K562 (cell line): Measurements from ENCODE around the gene CUEDC2. TPM values are rescaled to one million over a fixed set of nuclear protein-coding genes. Genes with fewer than 3 reads are reported as not detected.

Experiments
- ADNP ChIP-seq: fragments of 200-800 bp; sonication (Bioruptor generic); IDR thresholded peaks from 2 replicates; pipeline ENCODE4 v1.6.1; 2016; ENCODE audit warnings: missing genetic modification characterization, missing compliant biosample characterization
- CEBPB ChIP-seq: fragments of 450-650 bp; IDR thresholded peaks from 2 replicates; pipeline ENCODE4 v1.6.1; 2016; ENCODE audit warnings: missing genetic modification characterization, missing compliant biosample characterization
- GTF2F1 ChIP-seq: IDR thresholded peaks from 2 replicates; pipeline ENCODE4 v1.6.1; 2011; ENCODE audit warnings: low read depth, low read length, improper control_type of control experiment
- HDAC6 ChIP-seq: IDR thresholded peaks from 2 replicates; pipeline ENCODE4 v1.6.1; 2012; ENCODE audit warnings: low read depth, mild to moderate bottlenecking, control low read depth, inconsistent platforms, low read length, moderate library complexity
- HLTF ChIP-seq: fragments of 450-650 bp; IDR thresholded peaks from 2 replicates; pipeline ENCODE4 v1.6.1; 2016
- HOXB6 ChIP-seq: fragments of 250-450 bp; sonication (Bioruptor Pico); IDR thresholded peaks from 2 replicates; pipeline ENCODE4 v1.5.1; 2022; ENCODE audit warnings: mild to moderate bottlenecking, borderline replicate concordance
- NONO ChIP-seq, 2 experiments: fragments of 200-400 bp in 1 of 2; fragments of 450-650 bp in 1 of 2; formaldehyde crosslinking in 1 of 2; IDR thresholded peaks; 2 replicates each; pipeline ENCODE4 v1.6.1; 2017; ENCODE audit warnings: low read depth in 2 of 2, mild to moderate bottlenecking in 2 of 2, moderate library complexity in 2 of 2, low read length in 1 of 2
- NR2C1 ChIP-seq, 2 experiments: fragments of 450-650 bp; IDR thresholded peaks; 2 replicates each; pipeline ENCODE4 v1.6.1; 2017; ENCODE audit warnings: mild to moderate bottlenecking in 2 of 2, antibody characterized with exemption in 1 of 2, inconsistent platforms in 1 of 2, missing compliant biosample characterization in 1 of 2, missing genetic modification characterization in 1 of 2
- NR3C1 ChIP-seq: sonication (generic); formaldehyde crosslinking; IDR thresholded peaks from 2 replicates; pipeline ENCODE4 v1.8.1; 2022; ENCODE audit warnings: missing genetic modification reagents
- PHF8 ChIP-seq: fragments of 200-600 bp; sonication (generic); IDR thresholded peaks from 2 replicates; pipeline ENCODE4 v1.6.1; 2012; ENCODE audit warnings: mixed run types, mild to moderate bottlenecking, inconsistent platforms, low read length, moderate library complexity, borderline replicate concordance
- PPARD ChIP-seq: fragments of 250-450 bp; sonication (Bioruptor Pico); IDR thresholded peaks from 2 replicates; pipeline ENCODE4 v1.8.0; 2022; ENCODE audit warnings: inconsistent platforms, mild to moderate bottlenecking, moderate library complexity
- SIN3B ChIP-seq: fragments of 450-650 bp; IDR thresholded peaks from 2 replicates; pipeline ENCODE4 v1.6.1; 2017; ENCODE audit warnings: low read depth, mild to moderate bottlenecking, moderate library complexity
- TCF7L2 ChIP-seq: fragments of 150-350 bp; IDR thresholded peaks from 2 replicates; pipeline ENCODE4 v1.6.1; 2016; ENCODE audit warnings: low read depth, mild to moderate bottlenecking, low read length, moderate library complexity
- ZBTB17 ChIP-seq: fragments of 450-650 bp; formaldehyde crosslinking; IDR thresholded peaks from 2 replicates; pipeline ENCODE4 v1.4.0; 2020; ENCODE audit warnings: mild to moderate bottlenecking
- ZKSCAN8 ChIP-seq: fragments of 200-800 bp; sonication (Bioruptor generic); IDR thresholded peaks from 2 replicates; pipeline ENCODE4 v1.6.1; 2016; ENCODE audit warnings: missing genetic modification characterization, missing compliant biosample characterization
- ZNF134 ChIP-seq: fragments of 250-450 bp; sonication (Bioruptor Pico); conservative IDR thresholded peaks from 2 replicates; pipeline ENCODE4 v1.4.0; 2020
- ZNF324 ChIP-seq: fragments of 250-450 bp; sonication (Bioruptor Pico); IDR thresholded peaks from 2 replicates; pipeline ENCODE4 v1.4.0; 2020; ENCODE audit warnings: mild to moderate bottlenecking
- ZNF431 ChIP-seq: sonication (generic); formaldehyde crosslinking; IDR thresholded peaks from 2 replicates; pipeline ENCODE4 v1.8.0; 2022; ENCODE audit warnings: mild to moderate bottlenecking, missing genetic modification reagents
- ZSCAN29 ChIP-seq: fragments of 450-650 bp; IDR thresholded peaks from 2 replicates; pipeline ENCODE4 v1.6.1; 2017
- polyA plus RNA-seq, 8 experiments: library from polyadenylated mRNA; depleted of rRNA in 4 of 8; stranded (reverse) in 5 of 8; unstranded in 3 of 8; fragments of >200 nt; fragmentation: Nextera tagmentation in 2 of 8; fragmentation: Illumina TruSeq in 1 of 8; extraction: Ambion mirVana in 2 of 8; extraction: Trizol in 1 of 8; gene quantifications; 2 replicates each; pipeline versions ENCODE4 v1.2.1 to v1.2.3, GENCODE V29; 2011 to 2014; ENCODE audit warnings: inconsistent platforms in 1 of 8, missing spikeins in 1 of 8
- total RNA-seq, 7 experiments: library from RNA; depleted of rRNA in 6 of 7; stranded (reverse); fragments of >200 nt in 6 of 7; fragmentation: Illumina TruSeq in 2 of 7; extraction: Trizol in 2 of 7; gene quantifications; 2 replicates each; pipeline versions ENCODE4 v1.2.1 to v1.2.3, GENCODE V29; 2011 to 2021; ENCODE audit warnings: low replicate concordance in 1 of 7
- TF ChIP-seq, protein P1 (sequence below), 3 experiments: IDR thresholded peaks in 2 of 3; conservative IDR thresholded peaks in 1 of 3; 2 replicates each; pipeline ENCODE4 v1.5.1; 2011 to 2012; ENCODE audit warnings: low read length in 3 of 3, mild to moderate bottlenecking in 3 of 3, control low read depth in 2 of 3, improper control_type of control experiment in 1 of 3, inconsistent platforms in 1 of 3, low read depth in 1 of 3, mixed read lengths in 1 of 3, moderate library complexity in 1 of 3; ENCODE audit not compliant: insufficient read depth in 2 of 3
- TF ChIP-seq, protein P2 (sequence below): sonication (generic); formaldehyde crosslinking; IDR thresholded peaks from 2 replicates; pipeline ENCODE4 v1.9.0; 2022; ENCODE audit warnings: mild to moderate bottlenecking, missing genetic modification reagents
- TF ChIP-seq, protein P3 (sequence below): fragments of 250-450 bp; sonication (Bioruptor Pico); IDR thresholded peaks from 2 replicates; pipeline ENCODE4 v1.4.0; 2020; ENCODE audit warnings: mild to moderate bottlenecking, moderate library complexity
- TF ChIP-seq, protein P4 (sequence below): fragments of 450-650 bp; formaldehyde crosslinking; IDR thresholded peaks from 2 replicates; pipeline ENCODE4 v1.4.0; 2020; ENCODE audit warnings: mild to moderate bottlenecking, moderate library complexity

CUEDC2 gene
- total and polyA plus RNA-seq, 9 of the 15 experiments (the other 6 are each of a cell fraction or from before 2014, with no cell fraction given), result 8.5 to 48.9 (median 27.4) TPM

DNA sequence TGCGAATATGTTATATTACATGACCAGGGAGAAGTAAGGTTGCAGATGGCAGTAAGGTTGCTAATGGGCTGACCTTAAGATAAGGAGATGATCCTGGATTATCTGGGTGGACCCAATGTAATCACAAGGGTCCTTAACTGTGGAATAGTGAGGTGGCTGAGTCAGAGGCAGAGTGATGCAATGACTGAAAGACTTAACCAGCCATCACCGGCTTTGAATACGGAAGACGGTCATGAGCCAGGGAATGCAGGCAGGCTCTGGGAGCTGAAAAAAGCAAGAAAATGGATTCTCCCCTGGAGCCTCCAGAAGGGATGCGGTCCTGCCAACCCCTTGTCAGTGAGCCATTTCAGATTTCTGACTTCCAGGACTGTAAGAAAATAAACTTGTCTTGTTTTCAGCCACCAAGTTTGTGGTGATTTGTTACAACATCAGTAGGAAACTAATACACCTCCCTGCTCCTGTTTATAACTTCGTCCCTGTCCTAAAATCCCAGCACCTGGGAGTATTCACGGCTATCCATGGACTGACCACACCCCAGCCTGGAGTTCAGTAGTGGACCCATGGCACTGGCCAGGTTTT, 23.6 kb upstream of the CUEDC2 start (continued):
- TF ChIP-seq, protein P1, sequence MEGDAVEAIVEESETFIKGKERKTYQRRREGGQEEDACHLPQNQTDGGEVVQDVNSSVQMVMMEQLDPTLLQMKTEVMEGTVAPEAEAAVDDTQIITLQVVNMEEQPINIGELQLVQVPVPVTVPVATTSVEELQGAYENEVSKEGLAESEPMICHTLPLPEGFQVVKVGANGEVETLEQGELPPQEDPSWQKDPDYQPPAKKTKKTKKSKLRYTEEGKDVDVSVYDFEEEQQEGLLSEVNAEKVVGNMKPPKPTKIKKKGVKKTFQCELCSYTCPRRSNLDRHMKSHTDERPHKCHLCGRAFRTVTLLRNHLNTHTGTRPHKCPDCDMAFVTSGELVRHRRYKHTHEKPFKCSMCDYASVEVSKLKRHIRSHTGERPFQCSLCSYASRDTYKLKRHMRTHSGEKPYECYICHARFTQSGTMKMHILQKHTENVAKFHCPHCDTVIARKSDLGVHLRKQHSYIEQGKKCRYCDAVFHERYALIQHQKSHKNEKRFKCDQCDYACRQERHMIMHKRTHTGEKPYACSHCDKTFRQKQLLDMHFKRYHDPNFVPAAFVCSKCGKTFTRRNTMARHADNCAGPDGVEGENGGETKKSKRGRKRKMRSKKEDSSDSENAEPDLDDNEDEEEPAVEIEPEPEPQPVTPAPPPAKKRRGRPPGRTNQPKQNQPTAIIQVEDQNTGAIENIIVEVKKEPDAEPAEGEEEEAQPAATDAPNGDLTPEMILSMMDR (IDR thresholded peaks at IDR 0.05 in 2 of 3, conservative IDR thresholded peaks at IDR 0.05 in 1 of 3; ENCODE audit: insufficient read depth in 2 of 3, low read depth in 1 of 3, low read length in 3 of 3), result no peak
- TF ChIP-seq GTF2F1 (no peak), HLTF (no peak), NR2C1 (IDR thresholded peaks at IDR 0.05) (peak; percentile 47; the same call in 1 of the 2 replicates), NR2C1 (tag; IDR thresholded peaks at IDR 0.05) (peak; percentile 86), NONO (IDR thresholded peaks at IDR 0.05; ENCODE audit: low read depth in 2 of 2, low read length in 1 of 2) (no peak; a peak in 1 of 4 replicates), ADNP (tag) (no peak), PHF8 (no peak), ZKSCAN8 (CRISPR knock-in tag) (0 out of 2 replicates have a peak, but pooled peaks have one; percentile 50), TCF7L2 (no peak), HOXB6 (CRISPR knock-in tag) (no peak), HDAC6 (no peak), ZNF431 (CRISPR knock-in tag) (no peak), ZNF134 (CRISPR knock-in tag) (no peak), NR3C1 (CRISPR knock-in tag) (no peak), CEBPB (tag) (peak; percentile 98), SIN3B (no peak), ZSCAN29 (no peak), PPARD (no peak), ZBTB17 (CRISPR knock-in tag) (no peak), ZNF324 (CRISPR knock-in tag) (no peak)
- TF ChIP-seq, protein P2, sequence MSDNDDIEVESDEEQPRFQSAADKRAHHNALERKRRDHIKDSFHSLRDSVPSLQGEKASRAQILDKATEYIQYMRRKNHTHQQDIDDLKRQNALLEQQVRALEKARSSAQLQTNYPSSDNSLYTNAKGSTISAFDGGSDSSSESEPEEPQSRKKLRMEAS, result no peak
- TF ChIP-seq, protein P3, sequence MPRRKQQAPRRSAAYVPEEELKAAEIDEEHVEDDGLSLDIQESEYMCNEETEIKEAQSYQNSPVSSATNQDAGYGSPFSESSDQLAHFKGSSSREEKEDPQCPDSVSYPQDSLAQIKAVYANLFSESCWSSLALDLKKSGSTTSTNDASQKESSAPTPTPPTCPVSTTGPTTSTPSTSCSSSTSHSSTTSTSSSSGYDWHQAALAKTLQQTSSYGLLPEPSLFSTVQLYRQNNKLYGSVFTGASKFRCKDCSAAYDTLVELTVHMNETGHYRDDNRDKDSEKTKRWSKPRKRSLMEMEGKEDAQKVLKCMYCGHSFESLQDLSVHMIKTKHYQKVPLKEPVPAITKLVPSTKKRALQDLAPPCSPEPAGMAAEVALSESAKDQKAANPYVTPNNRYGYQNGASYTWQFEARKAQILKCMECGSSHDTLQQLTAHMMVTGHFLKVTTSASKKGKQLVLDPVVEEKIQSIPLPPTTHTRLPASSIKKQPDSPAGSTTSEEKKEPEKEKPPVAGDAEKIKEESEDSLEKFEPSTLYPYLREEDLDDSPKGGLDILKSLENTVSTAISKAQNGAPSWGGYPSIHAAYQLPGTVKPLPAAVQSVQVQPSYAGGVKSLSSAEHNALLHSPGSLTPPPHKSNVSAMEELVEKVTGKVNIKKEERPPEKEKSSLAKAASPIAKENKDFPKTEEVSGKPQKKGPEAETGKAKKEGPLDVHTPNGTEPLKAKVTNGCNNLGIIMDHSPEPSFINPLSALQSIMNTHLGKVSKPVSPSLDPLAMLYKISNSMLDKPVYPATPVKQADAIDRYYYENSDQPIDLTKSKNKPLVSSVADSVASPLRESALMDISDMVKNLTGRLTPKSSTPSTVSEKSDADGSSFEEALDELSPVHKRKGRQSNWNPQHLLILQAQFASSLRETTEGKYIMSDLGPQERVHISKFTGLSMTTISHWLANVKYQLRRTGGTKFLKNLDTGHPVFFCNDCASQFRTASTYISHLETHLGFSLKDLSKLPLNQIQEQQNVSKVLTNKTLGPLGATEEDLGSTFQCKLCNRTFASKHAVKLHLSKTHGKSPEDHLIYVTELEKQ (CRISPR knock-in tag), result no peak
- TF ChIP-seq, protein P4, sequence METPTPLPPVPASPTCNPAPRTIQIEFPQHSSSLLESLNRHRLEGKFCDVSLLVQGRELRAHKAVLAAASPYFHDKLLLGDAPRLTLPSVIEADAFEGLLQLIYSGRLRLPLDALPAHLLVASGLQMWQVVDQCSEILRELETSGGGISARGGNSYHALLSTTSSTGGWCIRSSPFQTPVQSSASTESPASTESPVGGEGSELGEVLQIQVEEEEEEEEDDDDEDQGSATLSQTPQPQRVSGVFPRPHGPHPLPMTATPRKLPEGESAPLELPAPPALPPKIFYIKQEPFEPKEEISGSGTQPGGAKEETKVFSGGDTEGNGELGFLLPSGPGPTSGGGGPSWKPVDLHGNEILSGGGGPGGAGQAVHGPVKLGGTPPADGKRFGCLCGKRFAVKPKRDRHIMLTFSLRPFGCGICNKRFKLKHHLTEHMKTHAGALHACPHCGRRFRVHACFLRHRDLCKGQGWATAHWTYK (CRISPR knock-in tag), result peak; percentile 55; the same call in 1 of the 2 replicates
